Measurements from ENCODE around the gene C1orf159.
A peak's percentile ranks its signal among the peaks of the same experiment; 100 is the strongest.
"Not testable (repeated sequence)": the region's sequence is repeated elsewhere in the genome, so short reads cannot be mapped to it uniquely, and the experiment has no call there.

C1orf159 gene

DNA sequence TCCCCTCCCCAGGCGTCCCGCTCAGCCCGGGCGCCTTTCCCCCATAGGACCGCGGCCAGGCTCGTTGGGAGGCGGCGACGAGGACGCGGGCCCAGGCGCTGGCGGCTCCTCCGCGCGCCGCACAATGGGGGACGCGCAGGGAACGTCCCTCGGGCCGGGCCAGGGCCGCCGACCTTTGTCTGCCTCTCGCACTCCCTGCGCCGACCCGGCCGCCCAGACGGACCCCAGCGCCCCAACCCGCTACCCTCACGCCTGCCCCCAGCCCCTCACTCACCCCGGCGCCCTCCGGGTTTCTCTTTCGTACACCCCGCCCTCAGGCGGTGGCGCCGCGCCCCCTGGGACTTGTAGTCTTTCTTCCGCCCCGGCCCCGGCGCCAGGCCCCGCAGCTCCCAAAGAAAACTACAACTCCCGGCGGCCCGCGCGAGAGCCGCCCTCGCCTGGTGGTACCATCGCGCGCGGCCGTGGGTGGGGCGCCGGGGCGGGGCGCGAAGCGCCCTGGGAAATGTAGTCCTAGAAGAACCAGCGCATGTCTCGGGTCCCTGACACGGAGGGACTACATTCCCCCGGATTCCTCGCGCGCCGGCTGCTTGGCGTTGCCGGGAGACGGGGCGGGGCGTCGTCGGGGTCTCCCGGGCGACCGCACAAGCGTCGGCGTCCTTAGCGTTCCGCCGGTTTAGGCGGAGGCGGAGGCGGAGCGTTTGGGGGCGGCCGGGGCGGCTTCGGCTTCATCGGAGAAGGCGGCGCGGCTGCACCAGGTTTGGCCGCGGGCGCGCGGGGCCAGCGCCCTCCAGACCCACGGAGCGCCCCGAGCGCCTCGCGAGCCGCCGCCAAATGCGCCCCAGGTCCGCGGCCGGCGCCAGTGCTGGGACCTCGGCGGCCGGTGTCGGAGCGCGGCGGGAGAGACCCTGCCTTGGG lies at the start of gene C1orf159:
TSS of gene C1orf159 (minus strand) at position 304 of the 915 bp plus-strand sequence. CDS start 24,546 bp downstream, outside the sequence.
- DNase-seq, result peak; percentile 94

DNA sequence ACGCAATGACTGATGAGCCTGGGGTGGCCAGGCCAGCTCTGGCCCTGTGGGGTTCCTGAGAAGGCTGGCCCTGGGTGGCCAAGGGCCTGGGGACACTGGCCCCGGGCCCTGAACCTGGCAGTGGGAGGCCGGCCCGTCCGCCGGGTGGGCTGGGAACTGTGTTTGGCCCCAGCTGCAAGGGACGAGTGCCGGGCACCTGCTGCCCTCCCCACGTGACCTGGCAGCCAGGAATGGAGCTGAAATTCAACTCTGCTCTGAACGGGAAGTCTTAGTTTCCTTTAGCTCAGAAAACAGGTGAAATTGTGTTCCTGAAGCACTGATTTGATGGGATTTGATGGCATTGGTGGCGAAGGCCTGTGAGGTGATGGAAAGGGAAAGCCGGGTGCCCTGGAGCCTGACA lies 49.6 kb upstream of the C1orf159 start:
- no peak for DNase-seq

DNA sequence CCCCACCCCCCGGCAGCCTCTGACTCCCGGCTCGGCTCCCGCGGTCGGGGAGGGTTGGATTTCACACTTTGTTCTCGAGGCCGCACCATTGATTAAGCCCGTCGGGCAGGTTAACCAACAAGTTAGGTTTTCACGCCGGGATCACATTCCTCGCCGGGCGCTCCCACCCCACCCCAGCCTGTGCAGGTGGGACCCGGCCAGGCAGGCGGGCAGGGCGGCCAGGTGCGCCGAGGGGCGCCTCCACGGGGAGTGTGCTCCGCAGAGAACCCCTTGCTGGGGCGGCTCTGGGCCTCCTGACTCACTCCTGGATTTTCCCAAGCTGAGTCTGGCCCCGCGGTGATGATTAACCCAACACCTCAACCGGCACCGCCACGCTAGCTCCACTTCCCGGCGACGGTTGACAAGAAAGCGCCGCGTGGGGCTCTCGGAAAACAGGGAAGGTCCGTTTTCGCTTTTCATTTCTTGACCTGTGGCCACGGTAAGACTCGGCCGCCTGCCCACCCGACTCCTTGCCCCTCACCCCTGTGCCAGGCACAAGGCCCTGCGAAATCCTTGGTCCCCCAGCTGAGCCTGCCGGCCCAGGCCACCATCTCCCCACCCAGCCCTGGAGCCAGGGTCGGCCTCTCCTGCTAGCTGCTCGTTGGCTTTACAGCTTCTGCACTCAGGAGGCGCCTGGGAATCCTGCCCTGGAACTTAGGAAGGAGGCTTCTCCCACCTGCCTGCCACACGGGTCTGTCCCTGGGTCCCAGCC lies 49.0 kb upstream of the C1orf159 start:
- DNase-seq, result no peak

DNA sequence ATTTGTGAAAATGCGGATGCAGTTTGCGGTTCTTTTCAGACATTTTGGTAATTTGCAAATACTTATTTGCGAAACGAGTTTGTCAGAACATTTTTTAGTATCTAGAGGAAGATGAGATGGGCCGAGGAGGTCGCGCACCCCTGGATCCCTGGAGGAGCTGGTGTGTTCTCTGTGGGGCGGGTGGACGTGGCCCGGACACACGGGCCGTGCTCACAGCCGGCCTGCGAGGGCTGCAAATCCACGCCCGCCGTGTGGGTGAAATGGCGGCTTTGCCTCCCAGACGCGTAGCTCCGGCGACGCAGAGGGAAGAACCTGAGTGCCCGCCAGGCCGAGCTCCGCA lies 48.4 kb upstream of the C1orf159 start:
- no peak for DNase-seq

DNA sequence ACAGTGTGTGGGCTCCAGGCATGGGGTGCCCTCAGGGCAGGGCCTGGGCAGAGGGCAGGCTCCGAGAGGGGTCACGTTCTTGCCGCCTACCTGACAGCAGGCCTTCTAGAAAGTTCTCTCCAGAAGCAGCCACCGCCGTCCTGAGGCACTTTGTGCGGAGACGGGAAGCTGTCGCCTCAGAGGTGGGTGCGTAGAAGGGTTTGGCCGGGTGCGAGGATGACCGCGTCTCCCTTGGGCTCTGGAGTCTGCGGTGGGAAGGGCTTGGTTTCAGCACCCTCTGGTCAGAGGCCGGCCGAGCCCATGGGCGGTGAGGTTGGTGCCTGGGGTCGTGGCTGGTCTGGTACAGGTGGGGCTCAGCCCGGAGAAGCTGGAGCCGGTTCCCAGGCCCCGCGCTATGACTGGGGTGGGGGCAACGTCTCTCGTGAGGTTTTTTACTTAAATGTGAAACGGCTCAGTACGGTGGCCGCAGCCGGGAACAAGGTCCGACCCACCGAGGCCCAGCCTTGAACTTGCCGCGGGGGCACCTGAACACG lies 47.7 kb upstream of the C1orf159 start:
- no peak for DNase-seq

DNA sequence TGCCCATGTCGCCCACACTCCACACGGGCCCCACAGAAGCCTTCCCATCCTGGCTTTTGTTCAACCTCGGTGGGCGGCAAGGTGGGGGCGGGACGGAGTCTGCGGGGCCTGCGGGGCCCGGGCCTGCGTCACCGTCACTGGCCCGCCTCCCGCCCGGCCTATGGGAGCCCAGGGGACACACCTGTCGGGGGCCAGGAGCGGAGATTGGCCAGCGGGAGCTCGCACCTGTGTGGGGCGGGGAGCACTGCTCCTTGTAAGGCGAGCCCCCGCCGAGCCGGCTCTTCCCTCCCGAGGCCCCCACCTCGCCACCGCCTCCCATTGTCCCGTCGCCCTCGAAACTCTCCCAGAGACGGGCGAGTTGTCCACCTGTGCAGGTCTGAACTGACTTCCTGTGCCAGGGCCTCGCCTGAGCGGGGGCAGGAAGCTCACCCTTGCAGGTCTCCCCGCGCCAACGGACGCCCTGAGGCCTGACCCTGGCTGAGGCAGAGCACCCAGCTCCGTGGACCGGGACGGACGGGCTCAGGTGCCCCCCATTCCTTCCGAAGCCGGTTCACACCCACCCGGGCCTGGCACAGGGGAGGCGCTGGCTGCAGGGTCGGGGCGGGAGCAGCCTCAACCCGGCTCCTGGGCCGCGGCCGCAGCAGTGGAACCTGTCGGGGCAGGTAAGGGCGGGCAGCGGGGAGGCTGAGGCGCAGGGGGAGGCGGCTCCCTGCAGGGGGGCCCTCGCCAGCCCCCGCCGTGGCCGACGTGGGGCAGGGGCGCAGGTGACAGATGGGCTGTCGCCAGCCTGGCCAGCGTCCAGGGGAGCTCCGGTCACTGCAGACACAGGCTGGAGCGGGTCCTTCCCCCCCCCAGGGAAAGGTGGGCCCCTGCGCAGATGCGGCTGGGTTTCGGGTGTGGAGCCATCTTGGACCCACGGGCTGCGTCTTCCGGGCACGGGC lies 47.0 kb upstream of the C1orf159 start:
- DNase-seq, result peak; percentile 81

DNA sequence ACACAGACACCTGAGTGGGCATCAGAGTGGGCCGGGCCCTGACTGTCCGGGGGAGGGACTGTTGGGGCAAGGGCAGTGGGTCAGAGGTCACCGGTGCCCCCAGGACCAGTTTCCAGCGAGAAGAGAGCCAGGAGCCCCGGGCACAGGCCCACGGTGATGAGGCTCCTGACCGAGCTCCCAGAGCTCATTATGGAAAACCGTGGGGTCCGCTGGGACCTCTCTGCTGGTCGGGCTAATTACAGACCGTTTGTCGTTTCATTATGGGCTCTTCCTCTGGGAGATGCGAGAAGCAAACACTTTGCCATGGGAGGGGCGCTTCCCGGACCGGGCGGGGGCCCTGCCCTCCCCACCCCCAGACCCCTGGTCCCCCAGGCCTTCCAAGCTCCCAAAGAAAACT lies 45.8 kb upstream of the C1orf159 start:
- peak; percentile 40 for DNase-seq

DNA sequence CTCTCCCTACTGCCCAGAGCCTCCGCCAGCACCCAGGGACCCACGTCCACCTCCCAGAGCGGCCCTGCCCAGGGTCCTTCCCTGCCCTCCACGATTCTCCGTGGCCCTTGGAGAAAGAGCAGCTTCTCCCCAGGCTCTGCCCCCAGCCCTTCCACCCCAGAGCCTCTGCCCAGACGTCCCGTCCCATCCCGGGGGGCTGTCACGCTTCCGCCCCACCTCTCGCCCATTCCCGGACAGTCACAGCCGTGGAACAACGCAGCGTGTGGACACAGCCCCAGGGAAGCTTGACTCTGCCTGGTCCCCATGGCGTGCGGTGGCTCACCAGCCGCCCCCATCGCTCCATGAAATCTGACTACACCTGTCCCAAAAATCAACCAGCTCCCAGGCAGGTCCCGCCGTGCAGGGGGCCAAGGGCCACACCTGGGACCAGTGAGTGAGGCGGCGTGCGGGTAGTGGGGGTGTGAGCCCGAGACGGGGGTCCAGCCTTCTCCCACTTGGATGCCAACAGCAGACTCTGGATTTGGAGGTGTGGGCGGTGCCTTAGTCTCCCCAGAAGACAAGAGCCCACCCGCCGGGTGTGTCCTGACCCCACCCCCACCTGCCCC lies 45.3 kb upstream of the C1orf159 start:
- no peak for DNase-seq

DNA sequence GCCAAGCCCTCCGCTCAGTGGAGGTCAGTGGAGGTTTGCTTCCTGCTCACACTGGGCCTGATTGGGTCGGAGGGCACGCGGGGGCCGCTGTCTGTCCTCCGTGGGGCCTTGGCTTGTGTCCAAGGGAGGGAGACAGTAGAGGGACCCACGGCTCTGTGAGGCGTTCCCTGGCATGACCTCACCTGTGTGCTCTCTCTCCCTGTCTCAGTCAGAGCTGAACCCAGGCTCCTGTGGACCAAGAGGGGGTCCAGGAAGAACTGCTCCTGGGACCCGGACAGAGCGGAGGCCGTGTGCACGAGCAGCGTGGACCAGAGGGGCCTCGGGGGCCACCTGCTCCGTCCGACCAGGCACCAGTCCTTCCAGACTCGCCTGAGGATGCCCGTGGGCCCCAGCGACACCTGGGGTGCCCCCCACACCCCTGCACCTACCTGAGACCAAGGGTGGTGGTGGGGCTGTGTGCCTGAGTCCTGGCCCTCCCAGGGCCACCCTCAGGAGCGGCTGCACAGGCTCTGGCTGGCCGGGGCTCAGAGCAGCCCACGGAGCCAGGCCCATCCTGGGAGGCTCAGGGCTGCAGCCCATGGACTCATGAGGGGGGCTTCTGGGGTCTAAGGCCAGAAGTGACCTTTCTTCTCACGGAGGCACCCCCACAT lies 44.5 kb upstream of the C1orf159 start:
- DNase-seq, result no peak

DNA sequence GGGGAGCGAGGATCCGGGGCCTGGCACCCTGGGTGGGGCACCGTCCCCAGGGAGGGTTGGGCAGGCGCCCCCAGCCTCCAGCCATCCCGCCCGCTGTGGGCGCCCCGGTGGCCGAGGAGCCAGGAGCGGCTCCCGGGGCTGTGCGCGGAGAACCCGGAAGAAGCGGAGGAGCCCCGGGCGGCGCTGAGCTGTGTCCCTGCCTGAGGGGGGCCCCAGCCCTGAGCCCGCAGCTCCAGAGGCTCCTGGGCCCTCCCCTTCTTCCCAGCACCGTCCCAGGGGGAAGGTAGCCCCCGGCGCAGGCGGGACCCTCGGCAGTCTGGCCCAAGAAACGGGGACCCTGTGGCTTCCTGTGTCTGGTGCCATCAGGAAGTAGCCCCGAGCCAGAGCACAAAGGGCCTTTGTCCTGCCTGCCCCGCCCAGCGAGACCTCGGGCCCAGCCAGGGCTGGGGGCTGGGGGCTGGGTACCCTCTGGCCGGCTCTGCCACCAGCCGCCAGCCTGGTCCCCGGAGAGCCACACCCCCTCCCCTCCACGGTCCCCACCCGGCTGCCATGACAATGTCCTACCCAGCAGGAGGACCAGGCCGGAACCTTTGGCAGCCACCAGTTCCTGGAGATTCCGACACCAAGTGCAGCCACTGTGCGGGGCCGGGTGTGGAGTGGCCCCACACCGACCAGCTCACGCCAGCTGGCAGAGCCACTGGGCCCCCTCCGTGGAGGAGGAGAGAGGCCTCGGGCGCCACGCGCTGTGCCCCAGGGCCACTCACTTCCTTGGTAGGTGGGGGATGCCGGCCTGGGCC lies 42.2 kb upstream of the C1orf159 start:
- no peak for DNase-seq

DNA sequence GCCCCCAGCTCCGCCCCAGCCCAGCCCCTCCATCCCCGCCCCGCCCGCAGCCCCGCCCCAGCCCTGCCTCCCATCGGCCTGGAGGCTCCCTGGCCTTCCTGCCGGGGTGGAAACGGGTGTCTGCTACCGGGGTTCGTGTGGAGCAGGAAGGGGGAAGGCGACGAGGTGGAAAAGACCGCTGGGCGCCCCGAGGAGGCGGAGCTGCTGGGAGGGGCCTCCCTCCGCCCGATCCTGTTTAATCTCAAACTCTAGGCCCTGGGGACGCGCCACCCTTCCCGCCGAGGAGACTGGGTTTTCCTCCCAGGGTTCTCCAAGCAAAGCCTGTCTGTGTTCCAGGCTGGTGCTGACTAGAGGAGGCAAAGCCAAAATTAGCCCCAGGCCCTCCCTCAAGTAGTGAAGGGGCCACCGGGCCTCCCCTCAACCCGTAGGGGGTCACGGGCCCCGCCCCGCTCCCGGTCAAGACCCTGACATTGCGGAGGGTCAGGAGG lies 41.6 kb upstream of the C1orf159 start:
- DNase-seq, result peak; percentile 51

DNA sequence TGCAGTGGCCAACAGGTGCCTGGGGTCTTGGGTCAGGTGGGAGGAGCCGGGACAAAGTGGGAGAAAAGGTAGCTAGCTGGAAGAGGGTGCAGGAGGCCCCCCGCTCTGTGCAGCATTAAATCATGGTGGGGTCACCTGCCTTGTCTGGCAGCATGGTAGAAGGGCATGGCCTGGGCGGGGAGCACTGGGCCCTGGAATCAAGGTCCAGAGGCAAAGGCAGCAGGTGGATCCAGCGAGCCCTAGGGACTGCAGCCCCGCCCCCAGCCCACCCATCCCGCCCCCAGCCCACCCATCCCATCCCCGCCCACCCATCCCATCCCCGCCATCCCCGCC lies 41.1 kb upstream of the C1orf159 start:
- no peak for DNase-seq

DNA sequence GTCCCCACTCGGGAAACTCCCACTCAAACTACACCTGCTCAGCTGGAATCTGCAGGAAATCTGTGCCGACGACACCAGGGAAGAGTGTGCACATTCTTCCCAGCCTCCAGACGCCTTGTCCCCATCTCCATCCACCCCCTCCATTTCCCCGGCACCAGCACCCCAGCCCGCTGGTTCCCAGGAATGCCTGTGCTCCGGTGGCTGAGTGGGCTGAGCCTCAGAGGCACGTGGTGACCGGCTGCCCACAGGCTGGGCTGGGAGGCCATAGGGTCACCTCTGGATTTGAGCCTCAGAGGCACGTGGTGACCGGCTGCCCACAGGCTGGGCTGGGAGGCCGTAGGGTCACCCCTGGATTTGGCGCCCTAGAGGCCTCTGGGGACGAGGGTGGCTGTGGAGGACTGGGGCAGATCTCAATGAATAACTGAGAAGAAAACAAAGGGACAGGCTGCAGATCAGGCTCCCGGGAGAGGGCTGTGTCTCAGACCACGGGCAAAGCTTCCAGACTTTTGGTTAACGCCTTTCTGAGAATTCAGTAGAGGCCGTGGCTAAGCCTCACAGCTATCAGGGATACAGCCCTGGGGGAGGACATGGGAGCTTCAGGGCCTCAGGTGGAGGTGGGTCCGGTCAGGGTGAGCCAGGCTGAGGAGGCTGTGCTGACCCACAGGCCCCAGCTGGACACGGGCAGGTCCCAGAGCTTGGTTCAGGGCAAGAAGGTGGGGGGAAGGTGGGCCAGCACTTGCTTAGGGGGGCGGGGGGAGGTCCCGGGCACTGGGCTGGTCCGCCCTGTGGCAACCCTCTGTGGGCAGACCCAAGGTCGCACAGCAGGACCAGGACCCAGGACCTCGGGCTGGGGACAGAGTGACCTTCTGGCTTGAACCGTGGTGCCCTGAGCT lies 40.5 kb upstream of the C1orf159 start:
- no peak for DNase-seq

DNA sequence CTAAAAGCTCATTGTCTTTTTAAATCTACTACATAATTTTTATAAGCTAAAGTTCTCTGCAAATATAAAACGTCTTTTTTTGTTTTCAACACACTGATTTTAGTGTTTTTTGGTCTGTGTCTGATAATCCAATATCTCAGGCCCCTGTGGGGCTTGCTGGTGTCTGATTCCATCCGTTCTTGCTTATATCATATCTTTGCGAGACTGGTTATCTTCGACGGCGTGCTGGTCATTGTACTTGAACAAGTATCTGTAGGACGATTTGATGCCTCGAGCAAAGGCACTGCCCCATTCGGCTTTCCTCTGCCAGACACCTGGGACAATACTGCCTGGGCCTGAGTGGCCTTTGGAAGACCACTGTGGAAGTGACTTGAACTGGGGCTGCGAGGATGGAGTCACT lies 39.4 kb upstream of the C1orf159 start:
- no peak for DNase-seq

DNA sequence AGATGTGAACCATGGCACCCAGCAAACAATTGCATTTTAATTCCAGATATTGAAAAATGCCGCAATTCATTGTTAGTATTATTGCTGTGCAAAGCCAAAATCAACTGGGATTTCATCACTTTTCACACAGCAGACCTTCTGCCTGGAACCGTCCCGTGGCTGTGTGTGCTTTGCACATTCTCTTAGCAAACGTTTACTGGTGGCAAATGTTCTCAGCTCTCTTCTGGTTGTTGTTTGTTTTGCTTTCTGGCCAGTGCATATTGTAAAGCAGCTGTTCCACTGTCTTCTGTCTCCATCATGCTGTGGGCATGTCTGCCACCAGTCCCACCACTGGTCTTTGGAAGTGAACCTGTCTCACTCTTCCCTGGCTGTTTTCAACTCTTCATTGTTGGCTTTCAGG lies 38.0 kb upstream of the C1orf159 start:
- DNase-seq, result no peak

DNA sequence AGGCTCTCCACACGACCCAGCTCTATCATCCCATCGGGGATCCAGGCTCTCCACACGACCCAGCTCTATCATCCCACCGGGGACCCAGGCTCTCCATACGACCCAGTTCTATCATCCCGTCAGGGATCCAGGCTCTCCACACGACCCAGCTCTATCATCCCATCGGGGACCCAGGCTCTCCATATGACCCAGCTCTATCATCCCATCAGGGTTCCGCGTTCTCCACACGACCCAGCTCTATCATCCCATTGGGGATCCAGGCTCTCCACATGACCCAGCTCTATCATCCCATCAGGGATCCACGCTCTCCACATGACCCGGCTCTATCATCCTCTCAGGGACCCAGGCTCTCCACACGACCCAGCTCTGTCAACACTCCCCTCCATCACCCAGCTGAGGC lies 37.3 kb upstream of the C1orf159 start:
- not testable (repeated sequence) for DNase-seq

DNA sequence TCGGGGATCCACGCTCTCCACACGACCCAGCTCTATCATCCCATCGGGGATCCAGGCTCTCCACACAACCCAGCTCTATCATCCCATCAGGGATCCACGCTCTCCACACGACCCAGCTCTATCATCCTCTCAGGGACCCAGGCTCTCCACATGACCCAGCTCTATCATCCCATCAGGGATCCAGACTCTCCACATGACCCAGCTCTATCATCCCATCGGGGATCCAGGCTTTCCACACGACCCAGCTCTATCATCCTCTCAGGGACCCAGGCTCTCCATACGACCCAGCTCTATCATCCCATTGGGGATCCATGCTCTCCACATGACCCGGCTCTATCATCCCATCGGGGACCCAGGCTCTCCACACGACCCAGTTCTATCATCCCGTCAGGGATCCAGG lies 36.5 kb upstream of the C1orf159 start:
- not testable (repeated sequence) for DNase-seq

DNA sequence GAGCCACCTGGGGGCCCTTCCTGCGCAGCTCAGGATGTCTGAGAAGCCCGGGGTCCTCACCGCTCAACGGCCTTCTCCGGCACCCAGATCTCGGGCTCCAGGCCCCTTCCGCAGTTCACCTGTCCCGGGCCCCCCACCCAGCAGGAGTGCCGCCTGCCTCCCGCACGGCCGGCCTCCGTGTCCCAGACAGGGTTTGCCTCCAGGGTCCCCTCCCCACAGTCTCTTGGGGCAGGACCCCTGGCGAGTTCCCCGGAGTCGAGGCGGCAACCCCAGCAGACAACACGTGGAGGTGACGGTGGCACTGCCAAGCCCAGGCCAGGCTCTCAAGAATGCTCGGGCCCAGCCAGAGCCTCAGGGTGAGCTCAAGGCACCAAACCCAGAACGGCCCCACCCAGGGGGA lies 35.4 kb upstream of the C1orf159 start:
- DNase-seq, result no peak

DNA sequence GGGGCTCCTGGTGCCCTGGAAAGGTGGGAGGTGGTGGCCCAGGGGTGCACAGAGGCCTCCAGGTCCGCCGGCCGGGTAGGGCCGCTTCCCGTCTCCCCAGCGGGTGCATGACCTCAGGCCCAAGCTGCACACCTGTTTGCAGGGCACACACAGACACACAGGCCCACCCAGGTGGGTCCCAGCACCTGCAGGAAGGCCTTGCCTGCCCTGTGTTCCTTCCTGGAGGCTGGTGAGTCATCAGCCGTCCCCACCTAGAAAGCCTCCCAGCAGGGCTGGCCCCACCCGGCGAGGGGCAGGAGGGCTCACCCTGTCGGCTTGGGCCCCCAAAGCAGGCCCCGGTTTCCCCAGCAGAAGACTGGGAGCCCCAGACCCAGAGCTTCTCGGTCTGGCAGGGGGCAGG lies 34.2 kb upstream of the C1orf159 start:
- no peak for DNase-seq

DNA sequence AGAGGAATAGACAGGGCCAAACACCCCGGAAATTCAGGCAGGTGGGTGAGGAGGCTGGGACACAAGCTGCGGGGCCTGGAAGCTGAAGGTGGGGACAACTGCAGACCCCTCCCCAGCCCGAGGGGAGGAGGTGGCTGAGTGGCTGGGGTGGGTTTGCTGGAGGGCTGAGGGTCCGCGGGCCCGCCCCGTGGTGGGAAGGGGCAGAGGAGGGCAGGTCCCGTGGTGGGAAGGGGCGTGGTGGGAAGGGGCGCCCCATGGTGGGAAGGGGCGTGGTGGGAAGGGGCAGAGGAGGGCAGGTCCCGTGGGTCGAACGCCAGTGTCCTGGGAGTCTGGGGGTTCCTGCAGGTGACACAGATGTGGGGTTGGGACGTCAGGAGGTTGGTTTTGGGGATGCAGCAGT lies 33.5 kb upstream of the C1orf159 start:
- no peak for DNase-seq
